T-helper 22 cell (primary cell): Measurements from ENCODE around the gene GNRHR.

ENCODE experiments used
- DNase-seq: peaks from one replicate; pipeline ENCODE4 v3.0.0-alpha.2; 2020; ENCODE audit warnings: low read depth

Gene GNRHR

DNA sequence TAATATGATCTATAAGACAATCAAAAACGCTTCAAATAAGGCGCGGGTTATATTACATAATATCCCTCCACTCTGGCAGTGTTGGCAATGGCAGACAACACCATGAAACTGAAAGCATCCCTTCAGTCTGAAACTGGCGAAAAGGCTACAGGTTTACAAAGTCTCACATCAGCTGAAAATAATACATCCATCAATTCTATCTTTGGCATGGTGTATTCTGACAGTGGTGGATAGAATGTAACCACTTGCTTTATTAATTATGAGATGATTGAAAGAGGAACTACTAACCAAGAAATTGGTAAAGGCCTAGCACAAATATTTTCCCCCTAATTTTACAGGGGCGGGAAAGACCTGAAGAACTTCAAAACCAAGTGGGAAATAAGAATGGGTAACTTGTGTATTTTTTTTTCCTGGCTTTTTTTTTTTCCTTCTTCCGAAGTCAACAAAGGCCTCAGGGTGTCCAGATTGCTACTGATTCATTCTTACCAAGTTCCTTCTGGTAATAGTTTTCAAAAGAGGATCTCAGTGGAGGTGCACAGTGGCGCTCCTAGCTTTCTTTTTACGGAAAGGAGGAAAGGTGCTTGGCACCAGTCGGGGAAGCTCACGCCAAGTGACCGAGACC, 54.0 kb downstream of the GNRHR start:
- no peak for DNase-seq

DNA sequence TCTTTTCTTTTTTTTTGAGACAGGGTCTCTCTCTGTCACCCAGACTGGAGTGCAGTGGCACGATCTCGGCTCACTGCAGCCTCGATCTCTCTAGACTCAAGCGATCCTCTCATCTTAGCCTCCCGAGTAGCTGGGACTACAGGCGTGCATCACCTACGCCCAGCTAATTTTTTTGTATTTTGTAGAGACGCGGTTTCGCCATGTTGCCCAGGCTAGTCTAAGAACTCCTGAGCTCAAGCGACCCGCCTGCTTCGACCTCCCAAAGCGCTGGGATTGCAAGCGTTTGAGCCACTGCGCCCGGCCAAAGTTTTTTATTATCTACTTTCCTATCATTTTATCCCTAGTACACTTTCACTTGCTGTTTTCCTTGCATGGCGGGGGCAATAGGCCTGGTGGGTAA, 54.6 kb downstream of the GNRHR start:
- no peak for DNase-seq

DNA sequence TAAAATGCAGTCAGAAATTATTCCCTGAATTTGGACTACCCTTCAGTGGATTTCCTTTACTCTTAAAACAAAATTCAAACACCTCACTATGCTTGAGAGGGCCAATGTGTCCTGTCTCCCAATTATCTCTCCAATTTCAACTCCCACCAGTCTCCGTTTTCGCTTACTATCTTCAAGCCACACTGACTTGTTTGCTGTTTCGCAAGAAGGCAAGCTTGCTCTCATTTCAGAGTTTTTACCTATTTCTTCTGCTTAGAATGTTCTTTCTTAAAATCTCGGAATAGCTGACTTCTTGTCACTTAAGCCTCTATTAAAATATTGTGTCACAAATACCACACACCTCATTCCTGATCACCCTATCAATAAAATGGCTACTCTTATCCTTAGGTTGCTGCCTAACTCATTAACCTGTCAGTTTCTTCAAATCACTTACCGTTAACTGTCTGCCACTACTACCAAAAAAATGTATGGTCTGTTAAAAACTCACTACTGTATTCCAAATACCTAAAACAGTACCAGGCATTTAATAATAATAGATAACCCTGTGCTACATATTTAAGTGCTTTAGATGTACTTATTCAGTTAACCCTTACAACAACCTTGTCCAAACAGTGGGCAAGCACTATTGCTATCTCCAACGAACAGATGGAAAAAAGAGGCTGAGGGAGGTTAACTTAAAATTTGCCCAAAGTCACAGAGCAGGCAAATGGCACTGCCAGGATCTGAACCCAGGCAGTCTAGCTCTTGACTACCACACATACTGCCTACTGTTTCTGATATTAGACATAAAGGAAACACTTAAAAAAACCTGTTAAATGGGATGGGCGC, 56.1 kb downstream of the GNRHR start:
- DNase-seq: no peak

DNA sequence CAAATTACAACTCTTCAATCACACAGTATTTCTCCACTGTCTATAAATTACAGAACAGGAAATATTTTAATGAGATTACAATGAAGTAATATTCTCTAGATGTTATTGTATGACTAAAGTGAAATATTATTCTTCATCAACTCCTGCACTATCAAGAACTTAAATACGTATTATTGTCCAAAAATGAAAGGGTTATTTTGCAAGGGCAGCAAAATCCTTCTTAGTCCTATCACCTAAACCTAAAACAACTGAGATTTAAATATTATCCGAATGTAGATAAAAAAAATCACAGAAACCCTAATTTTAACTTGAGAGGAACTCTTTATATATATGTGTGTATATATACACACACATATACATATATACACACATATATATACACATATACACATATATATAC, 58.1 kb downstream of the GNRHR start:
- DNase-seq: no peak

DNA sequence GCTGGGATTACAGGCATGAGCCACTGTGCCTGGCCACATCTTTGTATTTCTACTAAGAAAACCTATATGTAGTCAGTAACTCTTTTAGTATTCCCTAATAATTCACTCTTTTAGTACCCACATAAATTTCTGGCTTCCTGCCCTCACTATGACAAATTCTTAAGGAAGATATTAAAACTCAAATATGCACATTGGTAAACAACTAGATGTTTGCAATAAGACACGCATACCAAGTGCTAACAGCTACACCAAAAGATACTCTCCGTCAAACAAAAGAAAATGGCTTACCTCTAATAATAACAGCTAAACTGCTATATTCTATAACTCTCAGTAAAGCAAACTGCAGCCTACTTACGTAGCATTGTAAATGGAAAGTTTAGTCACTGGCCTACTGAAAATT, 59.5 kb downstream of the GNRHR start:
- DNase-seq: no peak

DNA sequence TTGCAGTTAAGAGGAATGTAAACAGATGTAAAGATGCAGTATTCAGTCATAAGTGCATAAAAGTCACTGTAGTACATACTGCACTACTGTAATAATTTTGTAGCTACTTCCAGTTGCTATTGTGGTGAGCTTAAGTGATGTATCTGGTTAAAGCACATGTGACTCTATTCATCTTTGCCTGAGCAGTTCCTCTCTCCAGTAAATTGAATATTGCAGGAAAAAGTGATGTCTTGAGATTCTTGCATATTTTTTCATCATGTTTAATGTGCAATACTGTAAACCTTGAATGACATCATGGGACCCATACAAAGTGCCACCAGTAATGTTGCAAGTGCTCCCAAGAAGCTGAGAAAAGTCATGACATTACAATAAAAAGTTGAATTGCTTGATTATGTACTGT, 62.9 kb downstream of the GNRHR start:
- DNase-seq: no peak
